Keratinocyte (primary cell): Measurements from ENCODE around the gene ACSM2B.

Source experiments
- CTCF ChIP-seq, 3 experiments: IDR thresholded peaks in 1 of 3; conservative IDR thresholded peaks in 1 of 3; optimal IDR thresholded peaks in 1 of 3; 2 replicates in 2 of 3; 3 replicates in 1 of 3; pipeline versions ENCODE3 to v1.5.1; 2011; ENCODE audit warnings: low read length in 3 of 3, mild to moderate bottlenecking in 3 of 3, moderate library complexity in 2 of 3, control low read depth in 1 of 3, inconsistent platforms in 1 of 3; ENCODE audit not compliant: insufficient read depth in 2 of 3; ENCODE audit errors: extremely low read depth in 1 of 3
- EZH2 ChIP-seq: IDR thresholded peaks from one replicate; pipeline ENCODE4 v1.6.1; 2012; ENCODE audit warnings: inconsistent platforms, mild to moderate bottlenecking, low read length, moderate library complexity

- no peak for TF ChIP-seq EZH2
- no peak for TF ChIP-seq CTCF (optimal IDR thresholded peaks at IDR 0.05 in 1 of 3, IDR thresholded peaks at IDR 0.05 in 1 of 3, conservative IDR thresholded peaks at IDR 0.05 in 1 of 3; ENCODE audit: extremely low read depth in 1 of 3, insufficient read depth in 2 of 3, low read length in 3 of 3)
Observed at GRCh38 chr16:20520103-20520502, 56.1 kb downstream of the ACSM2B start.
